ENCODE data around the gene GREB1L.

GREB1L gene

GRCh38 chr18:21439431-21439846 lies 197.4 kb downstream of the GREB1L start:
- intact Hi-C loops (cut with DNase I) = no loop called here
- DNase-seq = no peak

GRCh38 chr18:21441670-21442069 lies 199.6 kb downstream of the GREB1L start:
- no peak for DNase-seq
- intact Hi-C loops (cut with DNase I) = no loop called here

GRCh38 chr18:21443776-21444464 lies 201.9 kb downstream of the GREB1L start:
- intact Hi-C loops (cut with DNase I) = loop anchor here (2.0 kb wide), 2 partner anchors 203 to 249 kb away; no protein-coding TSS in a partner anchor
- DNase-seq = no peak

GRCh38 chr18:21444465-21445212 lies 202.6 kb downstream of the GREB1L start:
- DNase-seq = peak in 3 of 10 donors; percentile 19 to 49 (median 29)

GRCh38 chr18:21448299-21448698 lies 206.3 kb downstream of the GREB1L start:
- intact Hi-C loops (cut with DNase I) = no loop called here
- DNase-seq = no peak

More at GRCh38 chr18:21444465-21445212, 202.6 kb downstream of the GREB1L start:
- intact Hi-C loops (cut with DNase I) = loop anchor here (2.0 kb wide), 2 partner anchors 204 to 250 kb away; no protein-coding TSS in a partner anchor

- DNase-seq = no peak
- intact Hi-C loops (cut with DNase I) = no loop called here
Measured at GRCh38 chr18:21449367-21450290, 207.6 kb downstream of the GREB1L start.

GRCh38 chr18:21450503-21450902 lies 208.5 kb downstream of the GREB1L start:
- no peak for DNase-seq
- intact Hi-C loops (cut with DNase I) = no loop called here

- DNase-seq = no peak
- intact Hi-C loops (cut with DNase I) = no loop called here
Measured at GRCh38 chr18:21450913-21451312, 208.9 kb downstream of the GREB1L start.

GRCh38 chr18:21451851-21452250 lies 209.8 kb downstream of the GREB1L start:
- DNase-seq = no peak
- intact Hi-C loops (cut with DNase I) = no loop called here

GRCh38 chr18:21452276-21452780 lies 210.3 kb downstream of the GREB1L start:
- intact Hi-C loops (cut with DNase I) = no loop called here

GRCh38 chr18:21452796-21453510 lies 210.9 kb downstream of the GREB1L start:
- no peak for DNase-seq
- intact Hi-C loops (cut with DNase I) = no loop called here

More at GRCh38 chr18:21452276-21452780, 210.3 kb downstream of the GREB1L start:
- no peak for DNase-seq

- DNase-seq = no peak
- intact Hi-C loops (cut with DNase I) = no loop called here
Measured at GRCh38 chr18:21453511-21453901, 211.5 kb downstream of the GREB1L start.

- intact Hi-C loops (cut with DNase I) = no loop called here
- DNase-seq = no peak
Measured at GRCh38 chr18:21454725-21455124, 212.7 kb downstream of the GREB1L start.

GRCh38 chr18:21456428-21457178 lies 214.6 kb downstream of the GREB1L start:
- DNase-seq = no peak
- intact Hi-C loops (cut with DNase I) = no loop called here

GRCh38 chr18:21457179-21457535 lies 215.1 kb downstream of the GREB1L start:
- intact Hi-C loops (cut with DNase I) = no loop called here
- no peak for DNase-seq

GRCh38 chr18:21458310-21458709 lies 216.3 kb downstream of the GREB1L start:
- intact Hi-C loops (cut with DNase I) = no loop called here
- peak in 2 of 10 donors; percentile 4 to 11 for DNase-seq

GRCh38 chr18:21458788-21459187 lies 216.8 kb downstream of the GREB1L start:
- no peak for DNase-seq
- intact Hi-C loops (cut with DNase I) = no loop called here

GRCh38 chr18:21459706-21460286 lies 217.8 kb downstream of the GREB1L start:
- DNase-seq = no peak
- intact Hi-C loops (cut with DNase I) = no loop called here

GRCh38 chr18:21461460-21461859 lies 219.4 kb downstream of the GREB1L start:
- intact Hi-C loops (cut with DNase I) = no loop called here
- no peak for DNase-seq
